Caco-2 (cell line): ENCODE measurements around the gene CENPH. TPM values are rescaled to one million over a fixed set of nuclear protein-coding genes. Genes with fewer than 3 reads are reported as not detected.
"Not testable (repeated sequence)": the region's sequence is repeated elsewhere in the genome, so short reads cannot be mapped to it uniquely, and the experiment has no call there.

Source experiments
- BruUV-seq: library from RNA; stranded (reverse); fragments of 400-500 nt; replicated peaks from 2 replicates; lab custom pipeline; 2021; lab: Mats Ljungman, UMichigan
- CTCF ChIA-PET: fragments of 300-600 bp; sonication (Branson Sonifier 250); formaldehyde crosslinking; loops from one replicate; lab custom pipeline; 2022; ENCODE audit warnings: antibody characterized with exemption; lab: Charles Lee
- POLR2A ChIA-PET: fragments of 300-600 bp; sonication (Branson Sonifier 250); formaldehyde crosslinking; loops from one replicate; lab custom pipeline; 2022; ENCODE audit warnings: antibody characterized with exemption; lab: Charles Lee
- DNase-seq, 2 experiments: peaks; one replicate each; pipeline versions ENCODE4 v3.0.0 to v3.0.0-alpha.2; 2020 to 2022
- H3K27me3 ChIP-seq: replicated peaks from 2 replicates; pipeline ENCODE4 v1.6.0; 2011; ENCODE audit warnings: low read length; ENCODE audit not compliant: control insufficient read depth, insufficient read depth
- H3K36me3 ChIP-seq: 2 replicates; pipeline ENCODE4 v1.5.1; 2011; ENCODE audit warnings: low read length; ENCODE audit not compliant: control insufficient read depth, insufficient read depth
- H3K4me1 ChIP-seq: fragments of 250-450 bp; sonication (Bioruptor Pico); 2 replicates; pipeline ENCODE4 v1.5.1; 2020; ENCODE audit warnings: mild to moderate bottlenecking
- H3K4me3 ChIP-seq: 2 replicates; pipeline ENCODE4 v1.5.1; 2011; ENCODE audit warnings: low read depth, mild to moderate bottlenecking, control low read depth, low read length
- H3K9me3 ChIP-seq: fragments of 250-450 bp; sonication (Bioruptor Pico); 2 replicates; pipeline ENCODE4 v1.5.1; 2020; ENCODE audit warnings: mild to moderate bottlenecking, moderate library complexity
- H3K27ac Mint-ChIP-seq: one replicate; pipeline ENCODE4 v1.8.0; 2022; ENCODE audit warnings: mixed read lengths; ENCODE audit not compliant: unreplicated experiment
- H3K27me3 Mint-ChIP-seq: one replicate; pipeline ENCODE4 v1.8.0; 2022; ENCODE audit warnings: mixed read lengths; ENCODE audit not compliant: insufficient read depth, unreplicated experiment
- H3K36me3 Mint-ChIP-seq: one replicate; pipeline ENCODE4 v1.8.0; 2022; ENCODE audit warnings: mild to moderate bottlenecking, mixed read lengths; ENCODE audit not compliant: insufficient read depth, unreplicated experiment
- H3K4me1 Mint-ChIP-seq: one replicate; pipeline ENCODE4 v1.8.0; 2022; ENCODE audit warnings: low read depth, mixed read lengths; ENCODE audit not compliant: unreplicated experiment
- H3K4me3 Mint-ChIP-seq: one replicate; pipeline ENCODE4 v1.8.0; 2022; ENCODE audit warnings: mild to moderate bottlenecking, moderate library complexity, mixed read lengths; ENCODE audit not compliant: unreplicated experiment
- H3K9me3 Mint-ChIP-seq: one replicate; pipeline ENCODE4 v1.8.0; 2022; ENCODE audit warnings: mixed read lengths; ENCODE audit not compliant: unreplicated experiment
- intact Hi-C: fragments of 100-400 bp; cut with micrococcal nuclease; formaldehyde crosslinking; loops from one replicate; pipeline ENCODE4 v1.10.0; 2022; ENCODE audit not compliant: unreplicated experiment
- total RNA-seq: library from RNA; stranded (reverse); gene quantifications from 2 replicates; pipeline ENCODE4 v1.2.3, GENCODE V29; 2022
- TF ChIP-seq, protein P1 (sequence below), 2 experiments: fragments of 200-600 bp in 1 of 2; IDR thresholded peaks; 1 replicate in 1 of 2; 2 replicates in 1 of 2; pipeline versions ENCODE4 v1.5.1 to v1.8.0; 2011 to 2022; ENCODE audit warnings: antibody characterized with exemption in 1 of 2, control low read depth in 1 of 2, inconsistent platforms in 1 of 2, low read depth in 1 of 2, low read length in 1 of 2, mild to moderate bottlenecking in 1 of 2, moderate library complexity in 1 of 2; ENCODE audit not compliant: insufficient read depth in 1 of 2, severe bottlenecking in 1 of 2, unreplicated experiment in 1 of 2

CENPH gene
- total RNA-seq, 1 experiment from 2014 or later: 30.2 TPM

DNA sequence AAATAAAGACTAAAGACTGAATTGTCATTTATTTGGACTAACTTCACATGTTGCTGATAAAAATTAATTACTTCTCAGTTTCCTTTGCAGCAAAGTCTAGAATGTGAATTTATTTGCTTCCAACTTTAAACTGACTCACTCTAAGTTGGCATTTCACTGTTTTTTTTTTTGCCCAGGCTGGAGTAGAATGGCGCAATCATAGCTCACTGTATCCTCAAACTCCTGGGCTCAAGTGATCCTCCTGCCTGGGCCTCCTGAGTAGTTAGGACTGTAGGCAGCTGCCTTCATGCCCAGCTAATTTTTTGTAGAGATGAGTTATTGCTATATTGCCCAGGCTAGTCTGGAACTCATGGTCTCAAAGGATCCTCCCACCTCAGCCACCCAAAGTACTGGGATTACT, 18.9 kb upstream of the CENPH start:
- CTCF ChIA-PET: no interaction called here
- peaks cover 5% of the 10 kb centered on the region for H3K36me3 ChIP-seq
- H3K27ac Mint-ChIP-seq: no peak overlapping the region

DNA sequence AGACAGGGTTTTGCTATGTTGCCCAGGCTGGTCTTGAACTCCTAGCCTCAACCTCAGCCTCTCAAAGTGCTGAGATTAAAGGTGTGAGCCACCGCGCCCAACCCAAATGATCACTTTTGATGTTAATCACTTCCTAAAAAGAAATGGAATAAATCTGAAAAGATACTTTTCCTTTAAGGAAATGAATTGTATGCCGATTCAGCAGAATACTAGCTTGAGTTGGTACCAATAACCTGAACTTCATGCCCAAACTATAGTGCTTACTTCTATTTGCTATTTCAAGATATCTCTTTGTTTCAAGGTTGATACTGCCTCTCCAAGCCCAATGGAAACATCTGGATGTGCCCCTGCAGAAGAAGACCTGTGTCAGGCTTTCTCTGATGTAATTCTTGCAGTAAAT, 18.4 kb upstream of the CENPH start:
- Histone ChIP-seq H3K36me3 (peaks cover 5% of the 10 kb centered on the region), H3K9me3 (no peaks in the 10 kb centered on the region), H3K27me3 (no peaks in the 10 kb centered on the region), H3K4me3 (no peak overlapping the region), H3K4me1 (peaks cover 8% of the 10 kb centered on the region; the same call in 1 of the 2 replicates)
- ChIA-PET POLR2A (no interaction called here), CTCF (no interaction called here)
- TF ChIP-seq, protein P1, sequence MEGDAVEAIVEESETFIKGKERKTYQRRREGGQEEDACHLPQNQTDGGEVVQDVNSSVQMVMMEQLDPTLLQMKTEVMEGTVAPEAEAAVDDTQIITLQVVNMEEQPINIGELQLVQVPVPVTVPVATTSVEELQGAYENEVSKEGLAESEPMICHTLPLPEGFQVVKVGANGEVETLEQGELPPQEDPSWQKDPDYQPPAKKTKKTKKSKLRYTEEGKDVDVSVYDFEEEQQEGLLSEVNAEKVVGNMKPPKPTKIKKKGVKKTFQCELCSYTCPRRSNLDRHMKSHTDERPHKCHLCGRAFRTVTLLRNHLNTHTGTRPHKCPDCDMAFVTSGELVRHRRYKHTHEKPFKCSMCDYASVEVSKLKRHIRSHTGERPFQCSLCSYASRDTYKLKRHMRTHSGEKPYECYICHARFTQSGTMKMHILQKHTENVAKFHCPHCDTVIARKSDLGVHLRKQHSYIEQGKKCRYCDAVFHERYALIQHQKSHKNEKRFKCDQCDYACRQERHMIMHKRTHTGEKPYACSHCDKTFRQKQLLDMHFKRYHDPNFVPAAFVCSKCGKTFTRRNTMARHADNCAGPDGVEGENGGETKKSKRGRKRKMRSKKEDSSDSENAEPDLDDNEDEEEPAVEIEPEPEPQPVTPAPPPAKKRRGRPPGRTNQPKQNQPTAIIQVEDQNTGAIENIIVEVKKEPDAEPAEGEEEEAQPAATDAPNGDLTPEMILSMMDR (IDR thresholded peaks at IDR 0.05; ENCODE audit: insufficient read depth in 1 of 2, low read depth in 1 of 2, low read length in 1 of 2, severe bottlenecking in 1 of 2, unreplicated experiment in 1 of 2): no peak
- intact Hi-C loops: no loop called here
- Mint-ChIP-seq H3K36me3 (peaks cover 97% of the 10 kb centered on the region), H3K9me3 (no peaks in the 10 kb centered on the region), H3K4me1 (peaks cover 14% of the 10 kb centered on the region), H3K4me3 (no peak overlapping the region), H3K27me3 (no peaks in the 10 kb centered on the region), H3K27ac (no peak overlapping the region)
- DNase-seq: no peak
- BruUV-seq: no TSS peak

More for the DNA sequence above, 18.9 kb upstream of the CENPH start:
- Mint-ChIP-seq H3K36me3 (peaks cover 92% of the 10 kb centered on the region), H3K4me3 (no peak overlapping the region), H3K9me3 (no peaks in the 10 kb centered on the region), H3K4me1 (peaks cover 19% of the 10 kb centered on the region), H3K27me3 (no peaks in the 10 kb centered on the region)
- peaks cover 8% of the 10 kb centered on the region; the same call in 1 of the 2 replicates for H3K4me1 ChIP-seq
- H3K4me3 ChIP-seq: no peak overlapping the region
- intact Hi-C loops: no loop called here
- no peak for DNase-seq
- POLR2A ChIA-PET: no interaction called here
- H3K27me3 ChIP-seq: no peaks in the 10 kb centered on the region
- BruUV-seq: no TSS peak
- H3K9me3 ChIP-seq: no peaks in the 10 kb centered on the region
- TF ChIP-seq, protein P1 (IDR thresholded peaks at IDR 0.05; ENCODE audit: insufficient read depth in 1 of 2, low read depth in 1 of 2, low read length in 1 of 2, severe bottlenecking in 1 of 2, unreplicated experiment in 1 of 2): no peak

DNA sequence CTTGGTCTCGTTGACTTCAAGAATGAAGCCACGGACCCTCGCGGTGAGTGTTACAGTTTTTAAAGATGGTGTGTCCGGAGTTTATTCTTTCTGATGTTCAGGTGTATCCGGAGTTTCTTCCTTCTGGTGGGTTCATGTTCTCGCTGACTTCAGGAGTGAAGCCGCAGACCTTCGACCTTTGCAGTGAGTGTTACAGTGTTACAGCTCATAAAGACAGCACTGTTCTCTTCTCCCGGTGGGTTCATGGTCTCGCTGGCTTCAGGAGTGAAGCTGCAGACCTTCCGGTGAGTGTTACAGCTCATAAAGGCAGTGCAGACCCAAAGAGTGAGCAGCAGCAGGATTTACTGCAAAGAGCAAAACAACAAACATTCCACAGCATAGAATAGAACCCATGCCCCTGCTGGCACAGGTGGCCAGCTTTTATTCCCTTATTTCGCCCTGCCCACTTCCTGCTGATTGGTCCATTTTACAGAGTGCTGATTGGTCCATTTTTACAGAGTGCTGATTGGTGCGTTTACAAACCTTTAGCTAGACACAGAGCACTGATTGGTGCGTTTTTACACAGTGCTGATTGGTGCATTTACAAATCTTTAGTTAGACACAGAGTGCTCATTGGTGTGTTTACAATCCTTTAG, 7.6 kb upstream of the CENPH start:
- H3K9me3 Mint-ChIP-seq, H3K27me3 Mint-ChIP-seq, H3K36me3 ChIP-seq, intact Hi-C loops, POLR2A ChIA-PET, H3K27ac Mint-ChIP-seq, H3K4me1 Mint-ChIP-seq, CTCF ChIA-PET, H3K9me3 ChIP-seq, H3K27me3 ChIP-seq, H3K4me1 ChIP-seq, DNase-seq, H3K4me3 Mint-ChIP-seq, BruUV-seq, H3K4me3 ChIP-seq: not testable (repeated sequence)
- H3K36me3 Mint-ChIP-seq: peaks cover 35% of the 10 kb centered on the region
